ENCODE data around the gene FBXL3. TPM values are rescaled to one million over a fixed set of nuclear protein-coding genes. Genes with fewer than 3 reads are reported as not detected.

Gene FBXL3
- total and polyA plus RNA-seq, 10 donors, result 18.5 to 80.9 (median 51.0) TPM

DNA sequence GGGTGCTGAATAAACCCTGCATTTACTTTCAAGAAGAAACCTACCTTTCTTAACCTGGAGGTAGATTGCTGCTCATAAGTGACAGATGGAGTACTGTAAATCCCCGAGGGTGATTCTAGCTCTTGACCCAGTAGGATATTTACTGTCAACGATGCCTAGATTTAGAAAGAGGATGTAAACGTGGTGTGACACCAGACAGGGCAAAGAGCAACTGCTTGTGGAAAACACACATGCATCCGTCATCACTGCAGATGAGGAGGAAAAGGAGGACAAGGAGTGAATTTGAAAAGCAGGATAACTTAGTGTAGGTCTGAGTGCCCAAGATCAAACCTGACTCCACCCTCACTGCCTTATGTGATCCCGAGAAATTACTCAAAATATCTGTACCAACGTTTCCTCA lies 44.9 kb downstream of the FBXL3 start:
- WGBS, 5 donors, result 38 to 52% (median 45%) methylated on average over 6 of the region's 6 CpGs
- Histone ChIP-seq H3K4me3 (no peak overlapping the region), H3K4me1 (peaks cover 4 to 13% (median 9%) of the 10 kb centered on the region in 6 donors), H3K36me3 (no peaks in the 10 kb centered on the region), H3K27me3 (replicated peaks in 1 of 7) (peaks cover 0 to 68% (median 8%) of the 10 kb centered on the region in 7 donors), H3K27ac (no peak overlapping the region), H3K9me3 (no peaks in the 10 kb centered on the region)
- DNase-seq, result no peak
- TF ChIP-seq POLR2A (IDR thresholded peaks at IDR 0.05), result no peak
- no peak for TF ChIP-seq POLR2AphosphoS5 (IDR thresholded peaks at IDR 0.05)
- TF ChIP-seq, protein P1, sequence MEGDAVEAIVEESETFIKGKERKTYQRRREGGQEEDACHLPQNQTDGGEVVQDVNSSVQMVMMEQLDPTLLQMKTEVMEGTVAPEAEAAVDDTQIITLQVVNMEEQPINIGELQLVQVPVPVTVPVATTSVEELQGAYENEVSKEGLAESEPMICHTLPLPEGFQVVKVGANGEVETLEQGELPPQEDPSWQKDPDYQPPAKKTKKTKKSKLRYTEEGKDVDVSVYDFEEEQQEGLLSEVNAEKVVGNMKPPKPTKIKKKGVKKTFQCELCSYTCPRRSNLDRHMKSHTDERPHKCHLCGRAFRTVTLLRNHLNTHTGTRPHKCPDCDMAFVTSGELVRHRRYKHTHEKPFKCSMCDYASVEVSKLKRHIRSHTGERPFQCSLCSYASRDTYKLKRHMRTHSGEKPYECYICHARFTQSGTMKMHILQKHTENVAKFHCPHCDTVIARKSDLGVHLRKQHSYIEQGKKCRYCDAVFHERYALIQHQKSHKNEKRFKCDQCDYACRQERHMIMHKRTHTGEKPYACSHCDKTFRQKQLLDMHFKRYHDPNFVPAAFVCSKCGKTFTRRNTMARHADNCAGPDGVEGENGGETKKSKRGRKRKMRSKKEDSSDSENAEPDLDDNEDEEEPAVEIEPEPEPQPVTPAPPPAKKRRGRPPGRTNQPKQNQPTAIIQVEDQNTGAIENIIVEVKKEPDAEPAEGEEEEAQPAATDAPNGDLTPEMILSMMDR (IDR thresholded peaks at IDR 0.05 in 8 of 11, conservative IDR thresholded peaks at IDR 0.05 in 3 of 11), result no peak
- intact Hi-C loops (cut with DNase I; ENCODE audit: low total_unique reads), result no loop called here

DNA sequence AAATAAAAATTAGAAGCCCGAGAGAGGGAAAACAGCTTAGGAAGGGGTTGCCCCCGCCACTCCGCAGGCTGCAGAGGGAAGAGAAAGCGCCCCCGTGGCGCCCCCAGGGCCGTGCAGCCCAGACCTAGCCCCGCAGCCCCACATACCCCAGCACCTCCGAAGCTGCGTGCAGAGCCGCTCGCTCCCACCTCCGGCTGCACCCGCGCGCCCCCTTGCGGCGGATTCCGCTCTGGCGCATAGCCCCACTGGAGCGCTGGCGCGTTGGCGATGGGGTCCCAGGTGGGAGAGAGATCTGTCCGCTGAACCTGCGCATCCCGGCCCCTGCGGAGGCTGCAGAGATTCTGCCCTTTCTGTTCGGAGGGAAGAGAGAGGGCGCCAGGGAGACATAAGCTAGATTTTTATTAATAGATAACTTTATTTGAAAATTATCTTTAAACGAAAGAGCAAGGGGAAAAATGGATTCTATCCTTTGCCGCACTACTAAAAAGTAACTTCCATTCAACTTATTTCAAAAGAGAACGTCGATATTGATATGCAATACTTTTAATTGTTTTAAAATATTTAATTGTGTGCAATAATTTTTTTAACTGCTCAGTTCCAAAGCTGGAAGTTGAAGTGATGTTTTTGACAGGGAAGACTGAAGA lies 46.8 kb downstream of the FBXL3 start:
- peak overlapping the region in 6 of 8 donors; percentile 8 to 58 (median 23) for H3K4me3 ChIP-seq
- peak; percentile 97 for DNase-seq
- WGBS, 5 donors, result 4 to 5% (median 5%) methylated on average over 30 to 34 of the region's 34 CpGs
- no peaks in the 10 kb centered on the region for H3K9me3 ChIP-seq
- peaks cover 4 to 13% (median 9%) of the 10 kb centered on the region in 6 donors for H3K4me1 ChIP-seq
- TF ChIP-seq POLR2A (IDR thresholded peaks at IDR 0.05) (no peak), POLR2AphosphoS5 (IDR thresholded peaks at IDR 0.05) (peak; percentile 42 to 81 (median 65))
- TF ChIP-seq, protein P1 (IDR thresholded peaks at IDR 0.05 in 8 of 11, conservative IDR thresholded peaks at IDR 0.05 in 3 of 11), result peak; percentile 60 to 98 (median 90)
- no peak overlapping the region for H3K27ac ChIP-seq
- peaks cover 0 to 69% (median 8%) of the 10 kb centered on the region in 7 donors for H3K27me3 ChIP-seq (replicated peaks in 1 of 7)
- no peaks in the 10 kb centered on the region for H3K36me3 ChIP-seq
- intact Hi-C loops (cut with DNase I; ENCODE audit: low total_unique reads), result no loop called here

DNA sequence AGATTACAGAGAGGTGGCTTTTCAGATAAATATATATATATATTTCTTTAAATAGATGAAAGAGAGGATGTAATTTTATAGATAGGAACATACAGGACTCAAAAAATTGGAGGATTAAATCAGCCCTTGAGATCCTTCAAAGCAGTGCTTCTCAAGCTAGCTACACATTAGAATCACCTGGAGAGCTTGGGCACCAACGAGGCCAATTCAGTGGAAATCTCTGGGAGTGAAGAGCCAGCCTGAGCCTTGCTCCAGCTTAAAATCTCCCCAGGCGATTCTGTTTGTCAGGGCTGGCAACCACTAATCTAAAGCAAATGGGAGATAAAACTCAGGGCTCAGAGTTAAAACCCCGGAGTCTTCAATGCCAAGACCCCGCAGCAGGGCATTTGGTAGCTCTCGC lies 50.0 kb downstream of the FBXL3 start:
- 78 to 94% (median 84%) methylated on average over 5 of the region's 5 CpGs for WGBS, 5 donors
- Histone ChIP-seq H3K4me1 (peaks cover 4 to 23% (median 13%) of the 10 kb centered on the region in 6 donors), H3K27me3 (replicated peaks in 1 of 7) (peaks cover 0 to 63% (median 8%) of the 10 kb centered on the region in 7 donors), H3K9me3 (no peaks in the 10 kb centered on the region), H3K27ac (no peak overlapping the region), H3K4me3 (no peak overlapping the region), H3K36me3 (no peaks in the 10 kb centered on the region)
- DNase-seq, result no peak
- TF ChIP-seq, protein P1 (IDR thresholded peaks at IDR 0.05 in 8 of 11, conservative IDR thresholded peaks at IDR 0.05 in 3 of 11), result no peak
- no peak for TF ChIP-seq POLR2AphosphoS5 (IDR thresholded peaks at IDR 0.05)
- TF ChIP-seq POLR2A (IDR thresholded peaks at IDR 0.05), result no peak
- intact Hi-C loops (cut with DNase I; ENCODE audit: low total_unique reads), result loop anchor here (10.0 kb wide), 1 partner anchor 1102 kb away; no protein-coding TSS in a partner anchor

DNA sequence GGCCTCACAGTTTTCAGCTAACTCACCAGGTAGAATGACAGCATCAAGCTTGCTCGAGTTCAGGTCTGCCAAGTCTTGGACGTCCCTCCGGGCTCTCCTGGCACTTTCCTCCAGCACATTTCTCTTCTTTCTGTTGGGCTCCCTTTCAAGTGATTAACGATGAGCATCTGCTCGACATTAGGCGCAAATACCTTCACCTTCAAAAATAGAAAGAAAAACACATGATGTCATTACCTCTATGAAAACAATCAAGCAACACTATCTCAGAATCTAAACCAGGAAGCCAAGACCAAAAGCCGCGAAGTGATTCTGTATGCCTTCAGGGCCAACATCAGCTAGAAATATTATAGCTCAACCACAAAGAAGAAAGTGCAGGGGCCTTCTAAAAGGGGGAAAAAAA lies 50.5 kb downstream of the FBXL3 start:
- intact Hi-C loops (cut with DNase I; ENCODE audit: low total_unique reads), result loop anchor here (10.0 kb wide), 1 partner anchor 1102 kb away; no protein-coding TSS in a partner anchor
- Histone ChIP-seq H3K27ac (no peak overlapping the region), H3K4me1 (peaks cover 4 to 23% (median 13%) of the 10 kb centered on the region in 6 donors), H3K27me3 (replicated peaks in 1 of 7) (peaks cover 0 to 63% (median 8%) of the 10 kb centered on the region in 7 donors), H3K9me3 (no peaks in the 10 kb centered on the region), H3K4me3 (no peak overlapping the region), H3K36me3 (no peaks in the 10 kb centered on the region)
- no peak for DNase-seq
- TF ChIP-seq, protein P1 (IDR thresholded peaks at IDR 0.05 in 8 of 11, conservative IDR thresholded peaks at IDR 0.05 in 3 of 11), result no peak
- no peak for TF ChIP-seq POLR2A (IDR thresholded peaks at IDR 0.05)
- TF ChIP-seq POLR2AphosphoS5 (IDR thresholded peaks at IDR 0.05), result no peak
- 52 to 63% (median 57%) methylated on average over 8 of the region's 8 CpGs for WGBS, 5 donors

Measured in spleen (tissue), 11 donors.